Measurements from ENCODE around the gene GGTLC2.

GGTLC2 gene

GRCh38 chr22:22691716-22692701 lies 47.6 kb downstream of the GGTLC2 start:
- no peak for DNase-seq (ENCODE audit: low read depth in 2 of 2)

DNA sequence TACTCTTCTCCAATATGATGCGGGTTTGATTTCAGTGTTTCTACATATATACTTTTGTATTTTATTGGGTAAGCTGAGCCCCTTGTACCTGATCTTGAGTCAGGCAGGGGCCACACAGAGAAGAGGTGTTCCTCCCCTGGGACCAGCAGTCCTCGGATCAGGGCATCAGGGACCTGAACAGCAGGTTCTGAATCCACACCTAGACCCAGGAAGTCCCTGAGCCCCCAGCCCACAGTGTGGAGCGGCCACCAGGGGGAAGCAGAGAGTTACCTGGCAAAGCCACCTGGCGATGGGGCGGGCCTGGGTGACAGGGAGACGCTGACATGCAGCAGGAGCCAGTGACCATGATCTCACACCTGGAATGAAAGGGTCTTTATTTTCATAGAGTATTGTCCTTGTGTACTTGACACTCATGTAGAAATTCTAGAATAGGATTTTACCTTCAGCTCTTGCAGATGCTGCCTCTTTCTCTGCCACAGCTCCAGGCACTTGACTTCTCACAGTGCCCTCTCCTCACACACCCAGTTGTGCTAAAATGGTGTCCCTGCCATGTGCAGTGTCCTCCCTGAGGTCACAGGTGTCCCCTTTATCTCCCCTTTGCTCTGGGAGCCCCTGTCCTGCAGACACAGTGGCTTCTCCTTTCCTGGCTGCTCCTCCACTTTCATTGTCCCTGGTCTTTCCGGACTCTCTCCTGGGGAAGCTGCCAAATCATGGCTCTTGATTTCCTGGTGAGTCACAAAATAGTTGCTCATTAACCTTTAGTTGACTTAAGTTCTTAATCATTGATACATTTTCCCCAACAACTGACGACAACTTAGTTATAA lies 48.5 kb downstream of the GGTLC2 start:
- DNase-seq (ENCODE audit: low read depth in 2 of 2) = peak; percentile 44 to 54

DNA sequence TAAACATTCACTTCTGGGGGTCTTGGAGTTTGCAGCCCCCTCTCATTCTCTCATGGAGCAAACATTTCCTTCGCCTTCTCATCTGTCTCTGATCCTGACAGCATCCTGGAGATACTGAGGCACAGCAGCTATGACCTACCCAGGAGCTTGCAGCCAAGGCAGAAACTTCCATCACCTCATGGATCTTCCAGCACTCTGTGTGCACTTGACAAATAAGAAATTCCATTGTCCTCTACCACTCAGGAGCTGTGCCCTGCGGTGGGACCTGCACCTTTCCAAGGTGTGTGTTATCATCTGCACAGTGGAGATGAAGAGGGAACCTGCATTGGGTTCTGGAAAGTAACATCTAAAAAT lies 49.1 kb downstream of the GGTLC2 start:
- no peak for DNase-seq (ENCODE audit: low read depth in 2 of 2)

DNA sequence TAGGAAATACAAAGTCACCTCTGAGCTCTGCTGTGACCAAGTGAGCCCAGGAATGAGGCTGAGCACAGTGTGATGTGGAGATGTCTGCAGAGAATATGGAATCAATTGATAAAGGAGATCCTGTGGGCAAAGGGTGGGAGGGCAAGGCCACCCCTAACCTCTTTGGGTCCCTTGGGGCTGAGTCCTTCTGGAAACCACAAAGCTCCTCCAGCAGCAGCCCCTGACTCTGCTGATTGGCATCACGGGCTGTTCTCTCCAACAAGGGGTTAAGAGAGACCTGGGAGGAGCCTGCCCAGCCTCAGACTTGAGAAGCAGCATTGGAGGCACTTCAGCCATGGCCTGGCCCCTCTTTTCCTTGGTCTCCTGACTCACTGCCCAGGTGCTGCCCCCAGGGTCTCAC lies 49.7 kb downstream of the GGTLC2 start:
- DNase-seq (ENCODE audit: low read depth in 2 of 2) = no peak

GRCh38 chr22:22696104-22696503 lies 51.7 kb downstream of the GGTLC2 start:
- DNase-seq (ENCODE audit: low read depth in 2 of 2) = no peak
